DOHH2 (cell line): Measurements from ENCODE around the gene SNX19.
A peak's percentile ranks its signal among the peaks of the same experiment; 100 is the strongest.

Source experiments
- H3F3A ChIP-seq: fragments of 200-600 bp; sonication (generic), shearing (Covaris generic); 2 replicates; pipeline ENCODE4 v1.6.0; 2016; ENCODE audit warnings: antibody characterized with exemption, mild to moderate bottlenecking; ENCODE audit not compliant: control insufficient read depth, insufficient read depth
- H3K27ac ChIP-seq: fragments of 200-600 bp; sonication (generic); 2 replicates; pipeline ENCODE4 v1.5.1; 2014; ENCODE audit warnings: low read depth, mild to moderate bottlenecking, low read length, moderate library complexity
- H3K27me3 ChIP-seq: fragments of 200-600 bp; sonication (generic); 2 replicates; pipeline ENCODE4 v1.6.1; 2014; ENCODE audit warnings: mild to moderate bottlenecking, low read length, mixed read lengths; ENCODE audit not compliant: control insufficient read depth
- H3K36me3 ChIP-seq: fragments of 200-600 bp; sonication (generic); 2 replicates; pipeline ENCODE4 v1.6.1; 2014; ENCODE audit warnings: mild to moderate bottlenecking, low read length, moderate library complexity, mixed read lengths; ENCODE audit not compliant: control insufficient read depth
- H3K4me1 ChIP-seq: fragments of 200-600 bp; sonication (generic); 2 replicates; pipeline ENCODE4 v1.6.1; 2014; ENCODE audit warnings: mild to moderate bottlenecking, low read length, mixed read lengths; ENCODE audit not compliant: control insufficient read depth
- H3K4me2 ChIP-seq: fragments of 200-600 bp; sonication (generic); 2 replicates; pipeline ENCODE4 v1.6.0; 2014; ENCODE audit warnings: mild to moderate bottlenecking, low read length, moderate library complexity
- H3K4me3 ChIP-seq: fragments of 200-600 bp; sonication (generic); 2 replicates; pipeline ENCODE4 v1.5.1; 2014; ENCODE audit warnings: mild to moderate bottlenecking, low read length, mixed read lengths
- H3K79me2 ChIP-seq: fragments of 200-600 bp; sonication (generic); 2 replicates; pipeline ENCODE4 v1.6.1; 2014; ENCODE audit warnings: mild to moderate bottlenecking, low read length, mixed read lengths; ENCODE audit not compliant: control insufficient read depth
- H3K9me2 ChIP-seq: fragments of 200-600 bp; sonication (generic); replicated peaks from 2 replicates; pipeline ENCODE4 v1.6.1; 2014; ENCODE audit warnings: mild to moderate bottlenecking, low read length, mixed read lengths; ENCODE audit not compliant: control insufficient read depth
- H3K9me3 ChIP-seq: fragments of 200-600 bp; sonication (generic); 2 replicates; pipeline ENCODE4 v1.6.1; 2014; ENCODE audit warnings: antibody characterized with exemption, low read length, mixed read lengths; ENCODE audit not compliant: control insufficient read depth, insufficient read depth
- H4K20me1 ChIP-seq: fragments of 200-600 bp; sonication (generic); 2 replicates; pipeline ENCODE4 v1.6.0; 2014; ENCODE audit warnings: low read depth, mild to moderate bottlenecking, antibody characterized with exemption, low read length, moderate library complexity; ENCODE audit not compliant: control insufficient read depth, insufficient read depth
- CTCF ChIP-seq: fragments of 200-600 bp; sonication (generic); IDR thresholded peaks from one replicate; pipeline ENCODE4 v1.5.1; 2014; ENCODE audit warnings: antibody characterized with exemption, mild to moderate bottlenecking, low read depth, low read length; ENCODE audit not compliant: poor library complexity, severe bottlenecking
- EZH2phosphoT487 ChIP-seq: fragments of 200-600 bp; sonication (generic); IDR thresholded peaks from 2 replicates; pipeline ENCODE4 v1.6.1; 2017; ENCODE audit warnings: borderline replicate concordance, mild to moderate bottlenecking, antibody characterized with exemption, low read length, moderate library complexity, mixed read lengths

Gene SNX19

DNA sequence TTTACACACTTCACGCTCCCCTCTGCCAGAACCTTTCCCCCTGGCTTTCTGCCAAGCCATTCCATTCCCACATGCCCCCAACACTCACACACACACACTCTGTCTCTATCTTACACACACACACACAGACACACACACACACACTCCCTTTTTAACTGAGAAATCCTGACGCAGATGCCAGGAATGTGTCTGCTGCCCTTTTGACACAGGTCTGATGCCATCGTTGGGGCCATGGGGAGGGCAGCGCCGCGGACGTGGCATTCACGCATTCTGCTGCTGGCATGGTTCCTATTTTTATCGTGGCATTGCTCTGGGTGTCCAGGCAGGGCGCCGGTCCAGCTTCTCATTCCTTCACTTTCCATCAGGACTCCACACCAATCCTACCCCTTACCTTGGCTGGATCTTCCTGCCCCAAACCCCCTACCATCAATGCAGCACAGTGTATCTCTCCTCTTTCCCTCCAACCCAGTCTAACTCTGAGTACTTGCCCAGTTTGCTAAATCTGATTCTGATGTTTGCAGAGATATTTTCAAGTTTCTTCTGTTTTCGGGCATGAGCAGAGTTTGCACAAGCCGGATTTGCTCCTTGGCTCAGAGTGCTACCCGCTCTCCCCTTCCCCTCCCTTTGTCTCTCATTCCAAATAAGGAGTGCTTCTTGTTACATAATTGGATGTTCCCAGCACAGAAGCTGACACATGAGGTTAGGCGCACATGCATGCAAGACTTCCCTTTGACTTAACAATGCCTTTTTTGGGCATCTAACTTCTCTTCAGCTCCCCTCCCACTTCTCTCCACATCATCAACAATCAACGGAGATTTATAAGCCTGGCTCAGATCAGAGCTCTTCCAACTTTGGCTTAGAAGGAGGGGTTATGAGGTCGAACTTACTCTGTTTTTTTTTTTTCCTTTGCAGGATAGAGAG, 18.8 kb downstream of the SNX19 start:
- H3K4me1 ChIP-seq = no peaks in the 10 kb centered on the region
- H3K79me2 ChIP-seq = no peaks in the 10 kb centered on the region
- H3K27me3 ChIP-seq = no peaks in the 10 kb centered on the region
- H3K4me2 ChIP-seq = no peak overlapping the region
- H3K9me3 ChIP-seq = no peaks in the 10 kb centered on the region
- H3F3A ChIP-seq = no peaks in the 10 kb centered on the region
- H3K9me2 ChIP-seq = no peaks in the 10 kb centered on the region
- H4K20me1 ChIP-seq = 0 out of 2 replicates have a peak, but pooled peaks cover 4% of the 10 kb centered on the region
- peaks cover 73% of the 10 kb centered on the region for H3K36me3 ChIP-seq
- no peak for TF ChIP-seq EZH2phosphoT487
- no peak for TF ChIP-seq CTCF
- H3K27ac ChIP-seq = no peak overlapping the region
- no peak overlapping the region for H3K4me3 ChIP-seq

GRCh38 chr11:130894322-130895025, 21.8 kb downstream of the SNX19 start:
- Histone ChIP-seq H3K36me3 (peaks cover 70% of the 10 kb centered on the region), H3F3A (no peaks in the 10 kb centered on the region), H3K27ac (no peak overlapping the region), H3K27me3 (no peaks in the 10 kb centered on the region), H3K79me2 (no peaks in the 10 kb centered on the region), H3K4me1 (no peaks in the 10 kb centered on the region), H3K9me3 (no peaks in the 10 kb centered on the region), H4K20me1 (0 out of 2 replicates have a peak, but pooled peaks cover 4% of the 10 kb centered on the region), H3K9me2 (no peaks in the 10 kb centered on the region), H3K4me3 (no peak overlapping the region), H3K4me2 (no peak overlapping the region)
- TF ChIP-seq EZH2phosphoT487 (no peak), CTCF (peak; percentile 92)

- Histone ChIP-seq H3K79me2 (no peaks in the 10 kb centered on the region), H3K4me1 (no peaks in the 10 kb centered on the region), H3F3A (no peaks in the 10 kb centered on the region), H3K4me3 (no peak overlapping the region), H4K20me1 (0 out of 2 replicates have a peak, but pooled peaks cover 4% of the 10 kb centered on the region), H3K27ac (no peak overlapping the region), H3K36me3 (peaks cover 68% of the 10 kb centered on the region), H3K9me3 (no peaks in the 10 kb centered on the region), H3K27me3 (no peaks in the 10 kb centered on the region), H3K4me2 (no peak overlapping the region), H3K9me2 (no peaks in the 10 kb centered on the region)
- TF ChIP-seq CTCF (no peak), EZH2phosphoT487 (no peak)
Observed at GRCh38 chr11:130892861-130893260, 23.4 kb downstream of the SNX19 start.
